ENCODE data around the gene PMFBP1.
A peak's percentile ranks its signal among the peaks of the same experiment; 100 is the strongest.

Gene PMFBP1

DNA sequence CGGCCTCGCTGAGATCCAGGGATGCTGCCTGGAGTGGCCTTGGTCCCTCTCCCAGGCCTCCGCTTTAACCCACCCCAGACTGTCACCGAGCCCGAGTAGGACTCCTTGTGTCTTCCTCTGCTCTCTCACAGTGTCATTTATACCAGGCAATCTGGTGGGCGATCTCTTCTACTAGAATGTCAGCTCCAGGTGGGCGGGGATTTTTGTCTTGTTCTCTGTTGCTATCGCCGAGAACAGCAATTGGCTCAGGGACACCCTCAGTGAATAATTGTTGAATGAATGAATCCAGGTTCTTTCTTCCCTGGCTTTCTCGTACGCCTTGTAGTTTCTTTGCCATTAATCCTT, 77.7 kb downstream of the PMFBP1 start:
- Histone ChIP-seq H3K27ac (replicated peaks) (peak overlapping the region; percentile 85), H3K4me3 (replicated peaks; ENCODE audit: insufficient read depth, low read length) (peak overlapping the region; percentile 100), H3K27me3 (ENCODE audit: insufficient read depth, poor library complexity, severe bottlenecking) (no peaks in the 10 kb centered on the region)
- TF ChIP-seq, protein P1, sequence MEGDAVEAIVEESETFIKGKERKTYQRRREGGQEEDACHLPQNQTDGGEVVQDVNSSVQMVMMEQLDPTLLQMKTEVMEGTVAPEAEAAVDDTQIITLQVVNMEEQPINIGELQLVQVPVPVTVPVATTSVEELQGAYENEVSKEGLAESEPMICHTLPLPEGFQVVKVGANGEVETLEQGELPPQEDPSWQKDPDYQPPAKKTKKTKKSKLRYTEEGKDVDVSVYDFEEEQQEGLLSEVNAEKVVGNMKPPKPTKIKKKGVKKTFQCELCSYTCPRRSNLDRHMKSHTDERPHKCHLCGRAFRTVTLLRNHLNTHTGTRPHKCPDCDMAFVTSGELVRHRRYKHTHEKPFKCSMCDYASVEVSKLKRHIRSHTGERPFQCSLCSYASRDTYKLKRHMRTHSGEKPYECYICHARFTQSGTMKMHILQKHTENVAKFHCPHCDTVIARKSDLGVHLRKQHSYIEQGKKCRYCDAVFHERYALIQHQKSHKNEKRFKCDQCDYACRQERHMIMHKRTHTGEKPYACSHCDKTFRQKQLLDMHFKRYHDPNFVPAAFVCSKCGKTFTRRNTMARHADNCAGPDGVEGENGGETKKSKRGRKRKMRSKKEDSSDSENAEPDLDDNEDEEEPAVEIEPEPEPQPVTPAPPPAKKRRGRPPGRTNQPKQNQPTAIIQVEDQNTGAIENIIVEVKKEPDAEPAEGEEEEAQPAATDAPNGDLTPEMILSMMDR (IDR thresholded peaks at IDR 0.05; ENCODE audit: insufficient read depth, low read length) = no peak
- no peak for TF ChIP-seq GABPA (IDR thresholded peaks at IDR 0.05; ENCODE audit: low read depth)
- no peak for DNase-seq (ENCODE audit: low read depth in 1 of 2, low spot score in 1 of 2)

GRCh38 chr16:72093448-72094265, 78.3 kb downstream of the PMFBP1 start, which contains the start of the genes DHX38 and TXNL4B:
Gene DHX38 (plus strand): TSS chr16:72093847. CDS start chr16:72096158, 2,311 bp downstream.
Gene TXNL4B (minus strand): TSS chr16:72093620. CDS start chr16:72090749, 2,871 bp downstream.
- peak within 1 kb of the TSS; percentile 85 for H3K27ac ChIP-seq (replicated peaks)
- H3K27me3 ChIP-seq (ENCODE audit: insufficient read depth, poor library complexity, severe bottlenecking) = no peaks in the 10 kb centered on the region
- TF ChIP-seq, protein P2, sequence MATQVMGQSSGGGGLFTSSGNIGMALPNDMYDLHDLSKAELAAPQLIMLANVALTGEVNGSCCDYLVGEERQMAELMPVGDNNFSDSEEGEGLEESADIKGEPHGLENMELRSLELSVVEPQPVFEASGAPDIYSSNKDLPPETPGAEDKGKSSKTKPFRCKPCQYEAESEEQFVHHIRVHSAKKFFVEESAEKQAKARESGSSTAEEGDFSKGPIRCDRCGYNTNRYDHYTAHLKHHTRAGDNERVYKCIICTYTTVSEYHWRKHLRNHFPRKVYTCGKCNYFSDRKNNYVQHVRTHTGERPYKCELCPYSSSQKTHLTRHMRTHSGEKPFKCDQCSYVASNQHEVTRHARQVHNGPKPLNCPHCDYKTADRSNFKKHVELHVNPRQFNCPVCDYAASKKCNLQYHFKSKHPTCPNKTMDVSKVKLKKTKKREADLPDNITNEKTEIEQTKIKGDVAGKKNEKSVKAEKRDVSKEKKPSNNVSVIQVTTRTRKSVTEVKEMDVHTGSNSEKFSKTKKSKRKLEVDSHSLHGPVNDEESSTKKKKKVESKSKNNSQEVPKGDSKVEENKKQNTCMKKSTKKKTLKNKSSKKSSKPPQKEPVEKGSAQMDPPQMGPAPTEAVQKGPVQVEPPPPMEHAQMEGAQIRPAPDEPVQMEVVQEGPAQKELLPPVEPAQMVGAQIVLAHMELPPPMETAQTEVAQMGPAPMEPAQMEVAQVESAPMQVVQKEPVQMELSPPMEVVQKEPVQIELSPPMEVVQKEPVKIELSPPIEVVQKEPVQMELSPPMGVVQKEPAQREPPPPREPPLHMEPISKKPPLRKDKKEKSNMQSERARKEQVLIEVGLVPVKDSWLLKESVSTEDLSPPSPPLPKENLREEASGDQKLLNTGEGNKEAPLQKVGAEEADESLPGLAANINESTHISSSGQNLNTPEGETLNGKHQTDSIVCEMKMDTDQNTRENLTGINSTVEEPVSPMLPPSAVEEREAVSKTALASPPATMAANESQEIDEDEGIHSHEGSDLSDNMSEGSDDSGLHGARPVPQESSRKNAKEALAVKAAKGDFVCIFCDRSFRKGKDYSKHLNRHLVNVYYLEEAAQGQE (IDR thresholded peaks at IDR 0.05; ENCODE audit: insufficient replicate concordance, low read depth) = peak; percentile 50
- TF ChIP-seq POLR2AphosphoS5 (IDR thresholded peaks at IDR 0.05; ENCODE audit: low read depth) = peak; percentile 59; the same call in 1 of the 2 replicates
- TF ChIP-seq, protein P1 (IDR thresholded peaks at IDR 0.05; ENCODE audit: insufficient read depth, low read length) = no peak
- peak; percentile 77 for TF ChIP-seq SPI1 (IDR thresholded peaks at IDR 0.05; ENCODE audit: borderline replicate concordance, low read depth)
- TF ChIP-seq GABPA (IDR thresholded peaks at IDR 0.05; ENCODE audit: low read depth) = peak; percentile 94
- peak within 1 kb of the TSS; percentile 100 for H3K4me3 ChIP-seq (replicated peaks; ENCODE audit: insufficient read depth, low read length)
- DNase-seq (ENCODE audit: low read depth in 1 of 2, low spot score in 1 of 2) = peak; percentile 97 to 98

DNA sequence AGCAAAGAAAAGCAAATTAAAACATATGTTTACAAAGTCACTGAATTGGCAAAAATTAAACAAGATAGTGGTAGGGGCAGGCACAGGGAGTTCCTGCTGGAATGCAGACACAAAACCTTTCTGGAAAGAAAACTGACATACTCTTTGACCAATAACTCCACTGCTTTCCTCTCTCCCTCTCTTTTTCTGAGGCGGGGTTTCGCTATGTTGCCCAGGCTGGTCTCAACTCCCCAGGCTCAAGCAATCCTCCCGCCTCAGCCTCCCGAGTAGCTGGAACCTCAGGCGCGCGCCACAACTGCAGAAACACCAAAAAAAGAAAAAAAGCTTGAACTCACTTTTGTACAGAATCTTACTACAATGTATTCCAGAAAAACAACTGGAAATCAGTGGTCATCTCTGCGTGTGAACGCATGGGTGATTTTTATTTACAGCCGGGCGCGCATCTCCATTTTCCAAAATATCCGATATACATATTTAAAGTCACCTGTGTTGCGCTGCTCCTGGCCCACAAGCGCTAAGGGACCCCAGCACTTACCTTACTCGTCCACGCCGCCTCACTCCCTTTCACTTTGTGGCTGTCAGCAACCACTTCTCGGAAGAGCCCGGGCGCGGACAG, 79.0 kb downstream of the PMFBP1 start:
- Histone ChIP-seq H3K4me3 (replicated peaks; ENCODE audit: insufficient read depth, low read length) (peak overlapping the region; percentile 100), H3K27me3 (ENCODE audit: insufficient read depth, poor library complexity, severe bottlenecking) (no peaks in the 10 kb centered on the region), H3K27ac (replicated peaks) (peak overlapping the region; percentile 85)
- TF ChIP-seq, protein P1 (IDR thresholded peaks at IDR 0.05; ENCODE audit: insufficient read depth, low read length) = no peak
- no peak for TF ChIP-seq SPI1 (IDR thresholded peaks at IDR 0.05; ENCODE audit: borderline replicate concordance, low read depth)
- TF ChIP-seq, protein P2 (IDR thresholded peaks at IDR 0.05; ENCODE audit: insufficient replicate concordance, low read depth) = no peak
- TF ChIP-seq POLR2AphosphoS5 (IDR thresholded peaks at IDR 0.05; ENCODE audit: low read depth) = no peak
- no peak for TF ChIP-seq GABPA (IDR thresholded peaks at IDR 0.05; ENCODE audit: low read depth)
- DNase-seq (ENCODE audit: low read depth in 1 of 2, low spot score in 1 of 2) = peak in 1 of 2 experiments; percentile 34

Data from HL-60 (cell line).